ENCODE measurements around the gene TET3. TPM values are rescaled to one million over a fixed set of nuclear protein-coding genes. Genes with fewer than 3 reads are reported as not detected.
A peak's percentile ranks its signal among the peaks of the same experiment; 100 is the strongest.

Gene TET3
- total and polyA plus RNA-seq, 9 of the 15 experiments (the other 6 are each of a cell fraction or from before 2014, with no cell fraction given), result 0.35 to 16.3 (median 5.5) TPM

DNA sequence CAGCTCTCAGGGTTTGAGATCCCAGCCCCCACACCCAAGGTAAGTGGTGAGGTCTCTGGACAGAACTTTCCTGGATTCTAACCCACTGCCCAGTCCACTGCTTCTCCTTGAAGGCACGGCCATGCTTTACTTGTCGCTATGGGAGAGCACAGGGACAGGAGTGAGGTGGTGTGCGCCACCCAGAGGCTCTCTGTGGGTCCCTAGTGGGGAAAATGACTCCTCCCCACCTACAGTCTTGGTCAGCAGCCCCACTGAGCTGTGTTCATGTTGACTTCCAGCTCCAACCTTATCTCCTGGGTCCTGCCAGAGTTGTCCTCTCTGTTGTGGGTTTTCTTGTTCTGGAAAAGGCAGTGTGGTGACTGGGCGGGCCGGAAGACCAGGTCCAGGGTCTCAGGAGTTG is 11.1 kb downstream of the TET3 start (continued):
- TF ChIP-seq, protein P1, sequence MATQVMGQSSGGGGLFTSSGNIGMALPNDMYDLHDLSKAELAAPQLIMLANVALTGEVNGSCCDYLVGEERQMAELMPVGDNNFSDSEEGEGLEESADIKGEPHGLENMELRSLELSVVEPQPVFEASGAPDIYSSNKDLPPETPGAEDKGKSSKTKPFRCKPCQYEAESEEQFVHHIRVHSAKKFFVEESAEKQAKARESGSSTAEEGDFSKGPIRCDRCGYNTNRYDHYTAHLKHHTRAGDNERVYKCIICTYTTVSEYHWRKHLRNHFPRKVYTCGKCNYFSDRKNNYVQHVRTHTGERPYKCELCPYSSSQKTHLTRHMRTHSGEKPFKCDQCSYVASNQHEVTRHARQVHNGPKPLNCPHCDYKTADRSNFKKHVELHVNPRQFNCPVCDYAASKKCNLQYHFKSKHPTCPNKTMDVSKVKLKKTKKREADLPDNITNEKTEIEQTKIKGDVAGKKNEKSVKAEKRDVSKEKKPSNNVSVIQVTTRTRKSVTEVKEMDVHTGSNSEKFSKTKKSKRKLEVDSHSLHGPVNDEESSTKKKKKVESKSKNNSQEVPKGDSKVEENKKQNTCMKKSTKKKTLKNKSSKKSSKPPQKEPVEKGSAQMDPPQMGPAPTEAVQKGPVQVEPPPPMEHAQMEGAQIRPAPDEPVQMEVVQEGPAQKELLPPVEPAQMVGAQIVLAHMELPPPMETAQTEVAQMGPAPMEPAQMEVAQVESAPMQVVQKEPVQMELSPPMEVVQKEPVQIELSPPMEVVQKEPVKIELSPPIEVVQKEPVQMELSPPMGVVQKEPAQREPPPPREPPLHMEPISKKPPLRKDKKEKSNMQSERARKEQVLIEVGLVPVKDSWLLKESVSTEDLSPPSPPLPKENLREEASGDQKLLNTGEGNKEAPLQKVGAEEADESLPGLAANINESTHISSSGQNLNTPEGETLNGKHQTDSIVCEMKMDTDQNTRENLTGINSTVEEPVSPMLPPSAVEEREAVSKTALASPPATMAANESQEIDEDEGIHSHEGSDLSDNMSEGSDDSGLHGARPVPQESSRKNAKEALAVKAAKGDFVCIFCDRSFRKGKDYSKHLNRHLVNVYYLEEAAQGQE (IDR thresholded peaks at IDR 0.05; ENCODE audit: borderline replicate concordance), result peak; percentile 69
- TF ChIP-seq, protein P1 (CRISPR knock-in tag; IDR thresholded peaks at IDR 0.05; ENCODE audit: low read depth), result no peak
- no peak for TF ChIP-seq ZKSCAN8 (CRISPR knock-in tag; IDR thresholded peaks at IDR 0.05)
- TF ChIP-seq ZNF785 (CRISPR knock-in tag; IDR thresholded peaks at IDR 0.05), result no peak
- 0 out of 2 replicates have a peak, but pooled peaks have one; percentile 14 for TF ChIP-seq ZNF384 (IDR thresholded peaks at IDR 0.05; ENCODE audit: low read depth, low read length)
- no peak for TF ChIP-seq EP400 (IDR thresholded peaks at IDR 0.05)
- TF ChIP-seq RAD21 (CRISPR knock-in tag; conservative IDR thresholded peaks at IDR 0.05 in 1 of 2, IDR thresholded peaks at IDR 0.05 in 1 of 2), result peak; percentile 62 to 79
- 0 out of 2 replicates have a peak, but pooled peaks have one; percentile 37 for TF ChIP-seq CREM (IDR thresholded peaks at IDR 0.05; ENCODE audit: low read depth)
- TF ChIP-seq POLR2AphosphoS5 (IDR thresholded peaks at IDR 0.05; ENCODE audit: control insufficient read depth, insufficient read depth, low read depth, low read length), result no peak
- TF ChIP-seq ZNF146 (CRISPR knock-in tag; IDR thresholded peaks at IDR 0.05; ENCODE audit: unreplicated experiment), result no peak
- TF ChIP-seq, protein P2, sequence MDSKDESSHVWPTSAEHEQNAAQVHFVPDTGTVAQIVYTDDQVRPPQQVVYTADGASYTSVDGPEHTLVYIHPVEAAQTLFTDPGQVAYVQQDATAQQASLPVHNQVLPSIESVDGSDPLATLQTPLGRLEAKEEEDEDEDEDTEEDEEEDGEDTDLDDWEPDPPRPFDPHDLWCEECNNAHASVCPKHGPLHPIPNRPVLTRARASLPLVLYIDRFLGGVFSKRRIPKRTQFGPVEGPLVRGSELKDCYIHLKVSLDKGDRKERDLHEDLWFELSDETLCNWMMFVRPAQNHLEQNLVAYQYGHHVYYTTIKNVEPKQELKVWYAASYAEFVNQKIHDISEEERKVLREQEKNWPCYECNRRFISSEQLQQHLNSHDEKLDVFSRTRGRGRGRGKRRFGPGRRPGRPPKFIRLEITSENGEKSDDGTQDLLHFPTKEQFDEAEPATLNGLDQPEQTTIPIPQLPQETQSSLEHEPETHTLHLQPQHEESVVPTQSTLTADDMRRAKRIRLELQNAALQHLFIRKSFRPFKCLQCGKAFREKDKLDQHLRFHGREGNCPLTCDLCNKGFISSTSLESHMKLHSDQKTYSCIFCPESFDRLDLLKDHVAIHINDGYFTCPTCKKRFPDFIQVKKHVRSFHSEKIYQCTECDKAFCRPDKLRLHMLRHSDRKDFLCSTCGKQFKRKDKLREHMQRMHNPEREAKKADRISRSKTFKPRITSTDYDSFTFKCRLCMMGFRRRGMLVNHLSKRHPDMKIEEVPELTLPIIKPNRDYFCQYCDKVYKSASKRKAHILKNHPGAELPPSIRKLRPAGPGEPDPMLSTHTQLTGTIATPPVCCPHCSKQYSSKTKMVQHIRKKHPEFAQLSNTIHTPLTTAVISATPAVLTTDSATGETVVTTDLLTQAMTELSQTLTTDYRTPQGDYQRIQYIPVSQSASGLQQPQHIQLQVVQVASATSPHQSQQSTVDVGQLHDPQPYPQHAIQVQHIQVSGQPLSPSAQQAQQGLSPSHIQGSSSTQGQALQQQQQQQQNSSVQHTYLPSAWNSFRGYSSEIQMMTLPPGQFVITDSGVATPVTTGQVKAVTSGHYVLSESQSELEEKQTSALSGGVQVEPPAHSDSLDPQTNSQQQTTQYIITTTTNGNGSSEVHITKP (IDR thresholded peaks at IDR 0.05; ENCODE audit: partially characterized antibody), result peak; percentile 31
- no peak for TF ChIP-seq BRCA1 (IDR thresholded peaks at IDR 0.05)
- no peak for TF ChIP-seq BRCA1 (CRISPR knock-in tag; IDR thresholded peaks at IDR 0.05)
- 0 out of 4 replicates have a peak, but pooled peaks of 1 of the 2 experiments have one; percentile 12 for TF ChIP-seq TBL1XR1 (IDR thresholded peaks at IDR 0.05; ENCODE audit: low read length in 2 of 2)
- TF ChIP-seq, protein P3, sequence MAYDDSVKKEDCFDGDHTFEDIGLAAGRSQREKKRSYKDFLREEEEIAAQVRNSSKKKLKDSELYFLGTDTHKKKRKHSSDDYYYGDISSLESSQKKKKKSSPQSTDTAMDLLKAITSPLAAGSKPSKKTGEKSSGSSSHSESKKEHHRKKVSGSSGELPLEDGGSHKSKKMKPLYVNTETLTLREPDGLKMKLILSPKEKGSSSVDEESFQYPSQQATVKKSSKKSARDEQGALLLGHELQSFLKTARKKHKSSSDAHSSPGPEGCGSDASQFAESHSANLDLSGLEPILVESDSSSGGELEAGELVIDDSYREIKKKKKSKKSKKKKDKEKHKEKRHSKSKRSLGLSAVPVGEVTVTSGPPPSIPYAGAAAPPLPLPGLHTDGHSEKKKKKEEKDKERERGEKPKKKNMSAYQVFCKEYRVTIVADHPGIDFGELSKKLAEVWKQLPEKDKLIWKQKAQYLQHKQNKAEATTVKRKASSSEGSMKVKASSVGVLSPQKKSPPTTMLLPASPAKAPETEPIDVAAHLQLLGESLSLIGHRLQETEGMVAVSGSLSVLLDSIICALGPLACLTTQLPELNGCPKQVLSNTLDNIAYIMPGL (CRISPR knock-in tag; IDR thresholded peaks at IDR 0.05), result no peak

Data from K562 (cell line).